ENCODE measurements around the gene KCNQ1. TPM values are rescaled to one million over a fixed set of nuclear protein-coding genes. Genes with fewer than 3 reads are reported as not detected.
A peak's percentile ranks its signal among the peaks of the same experiment; 100 is the strongest.

KCNQ1 gene
- total and polyA plus RNA-seq, 9 of the 15 experiments (the other 6 are each of a cell fraction or from before 2014, with no cell fraction given): 0.44 TPM; not detected in 8

DNA sequence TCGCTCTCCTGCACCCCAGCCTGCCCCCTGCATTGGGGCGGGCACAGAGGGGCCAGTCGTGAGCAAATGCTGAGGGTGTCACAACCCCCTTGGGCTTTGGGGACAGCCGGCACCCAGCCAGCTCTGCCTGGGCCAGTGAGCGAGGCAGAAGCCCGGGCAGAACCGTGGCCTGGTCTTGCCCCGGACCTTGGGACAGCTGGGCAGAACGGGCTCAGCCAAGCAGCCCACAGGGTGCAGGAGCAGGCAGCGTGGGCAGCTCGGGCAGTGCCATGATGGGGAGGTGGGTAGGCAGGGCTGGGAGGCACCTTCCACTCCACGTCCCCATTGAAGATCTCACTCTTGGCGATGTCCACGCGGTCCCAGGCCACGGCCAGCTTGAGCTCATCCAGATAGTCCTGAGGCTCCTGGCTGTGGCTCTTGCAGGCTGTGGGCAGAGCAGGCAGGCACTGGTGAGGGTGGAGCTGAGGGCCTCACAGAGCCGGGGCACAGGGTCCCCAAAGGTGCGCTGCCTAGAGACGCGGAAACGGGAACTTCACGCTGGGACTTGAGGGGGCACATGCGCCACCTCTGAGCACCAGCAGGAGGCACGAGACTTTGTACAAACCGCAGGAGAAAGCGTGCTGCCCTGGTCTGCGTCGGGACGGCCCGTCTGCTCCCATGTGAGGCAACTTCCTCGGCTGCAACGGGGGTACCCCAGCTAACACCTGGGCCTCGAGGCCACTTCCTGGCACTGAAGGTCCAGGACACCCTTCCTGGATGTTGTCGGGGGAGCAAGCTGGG, 29.0 kb upstream of the KCNQ1 start (continued):
- no peak for TF ChIP-seq CUX1 (CRISPR knock-in tag; IDR thresholded peaks at IDR 0.05)
- no peak for TF ChIP-seq NFXL1 (CRISPR knock-in tag; IDR thresholded peaks at IDR 0.05)
- TF ChIP-seq ZNF398 (CRISPR knock-in tag; IDR thresholded peaks at IDR 0.05): no peak
- TF ChIP-seq, protein P1, sequence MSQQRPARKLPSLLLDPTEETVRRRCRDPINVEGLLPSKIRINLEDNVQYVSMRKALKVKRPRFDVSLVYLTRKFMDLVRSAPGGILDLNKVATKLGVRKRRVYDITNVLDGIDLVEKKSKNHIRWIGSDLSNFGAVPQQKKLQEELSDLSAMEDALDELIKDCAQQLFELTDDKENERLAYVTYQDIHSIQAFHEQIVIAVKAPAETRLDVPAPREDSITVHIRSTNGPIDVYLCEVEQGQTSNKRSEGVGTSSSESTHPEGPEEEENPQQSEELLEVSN (IDR thresholded peaks at IDR 0.05; ENCODE audit: borderline replicate concordance in 1 of 2, extremely low read depth in 1 of 2, insufficient read depth in 1 of 2, insufficient read length in 1 of 2, low read depth in 1 of 2, low read length in 1 of 2, poor library complexity in 1 of 2, severe bottlenecking in 1 of 2): peak in 1 of 2 experiments; percentile 43
- TF ChIP-seq THRA (IDR thresholded peaks at IDR 0.05): no peak
- TF ChIP-seq CBFB (CRISPR knock-in tag; IDR thresholded peaks at IDR 0.05): peak; percentile 79
- TF ChIP-seq ZNF282 (CRISPR knock-in tag; IDR thresholded peaks at IDR 0.05): 0 out of 2 replicates have a peak, but pooled peaks have one; percentile 63
- TF ChIP-seq NRF1 (conservative IDR thresholded peaks at IDR 0.05 in 1 of 2, IDR thresholded peaks at IDR 0.05 in 1 of 2): peak; percentile 11 to 29; a peak in 3 of 4 replicates
- no peak for TF ChIP-seq HINFP (tag; conservative IDR thresholded peaks at IDR 0.05; ENCODE audit: low read depth)
- peak; percentile 31 for TF ChIP-seq CTCFL (IDR thresholded peaks at IDR 0.05; ENCODE audit: borderline replicate concordance, insufficient read depth, low read depth, low read length, poor library complexity, severe bottlenecking)
